VCaP (cell line): ENCODE data around the gene BSPRY.
A peak's percentile ranks its signal among the peaks of the same experiment; 100 is the strongest.

Experiments used
- H3K27ac ChIP-seq: fragments of 450-650 bp; 2 replicates; pipeline ENCODE4 v1.5.1; 2017
- CTCF ChIP-seq: fragments of 450-650 bp; conservative IDR thresholded peaks from 2 replicates; pipeline ENCODE4 v1.5.1; 2017; ENCODE audit warnings: mild to moderate bottlenecking, moderate library complexity

BSPRY gene

GRCh38 chr9:113349445-113350094 is at the start of gene BSPRY:
BSPRY (plus strand) TSS chr9:113349541; CDS start chr9:113349580, 39 bp downstream.
- TF ChIP-seq CTCF, result no peak
- peak within 1 kb of the TSS; percentile 68 for H3K27ac ChIP-seq

- H3K27ac ChIP-seq, result no peak overlapping the region
- TF ChIP-seq CTCF, result no peak
These were observed 49.5 kb upstream of the BSPRY start for GRCh38 chr9:113299800-113300292.

GRCh38 chr9:113301548-113301947 is 47.8 kb upstream of the BSPRY start:
- no peak for TF ChIP-seq CTCF

GRCh38 chr9:113302792-113303418 is 46.4 kb upstream of the BSPRY start, which contains the start of gene RNF183:
RNF183 (minus strand) TSS chr9:113303376; CDS start chr9:113298184, 5,192 bp downstream.
- no peak for TF ChIP-seq CTCF
- no peak within 1 kb of the TSS for H3K27ac ChIP-seq

More at GRCh38 chr9:113301548-113301947, 47.8 kb upstream of the BSPRY start:
- H3K27ac ChIP-seq, result no peak overlapping the region

- no peak overlapping the region for H3K27ac ChIP-seq
- TF ChIP-seq CTCF, result no peak
These were observed 42.8 kb upstream of the BSPRY start for GRCh38 chr9:113306566-113306965.

GRCh38 chr9:113307396-113307975 is 41.9 kb upstream of the BSPRY start:
- TF ChIP-seq CTCF, result no peak
- no peak overlapping the region for H3K27ac ChIP-seq

- peak; percentile 96 for TF ChIP-seq CTCF
- peak overlapping the region; percentile 41; the same call in 1 of the 2 replicates for H3K27ac ChIP-seq
These were observed 40.0 kb upstream of the BSPRY start for GRCh38 chr9:113309204-113309813.
